NCI-H774 (cell line): Measurements from ENCODE around the gene ADGRB3.
"Not testable (repeated sequence)": the region's sequence is repeated elsewhere in the genome, so short reads cannot be mapped to it uniquely, and the experiment has no call there.

ENCODE experiments used
- DNase-seq: peaks from one replicate; lab custom pipeline; 2025; lab: John Stamatoyannopoulos, UW

The ADGRB3 gene

GRCh38 chr6:69265090-69265489, 630.0 kb downstream of the ADGRB3 start:
- no peak for DNase-seq

GRCh38 chr6:69265706-69266105, 630.6 kb downstream of the ADGRB3 start:
- DNase-seq: no peak

GRCh38 chr6:69276204-69276603, 641.1 kb downstream of the ADGRB3 start:
- DNase-seq: no peak

- no peak for DNase-seq
These were observed 644.7 kb downstream of the ADGRB3 start for GRCh38 chr6:69279805-69280204.

GRCh38 chr6:69280858-69281257, 645.8 kb downstream of the ADGRB3 start:
- DNase-seq: no peak

GRCh38 chr6:69284176-69284730, 649.2 kb downstream of the ADGRB3 start:
- DNase-seq: no peak

GRCh38 chr6:69285054-69285453, 650.0 kb downstream of the ADGRB3 start:
- no peak for DNase-seq

GRCh38 chr6:69286331-69286730, 651.2 kb downstream of the ADGRB3 start:
- DNase-seq: peak; percentile 67

GRCh38 chr6:69288198-69288597, 653.1 kb downstream of the ADGRB3 start:
- not testable (repeated sequence) for DNase-seq

GRCh38 chr6:69289689-69290495, 654.8 kb downstream of the ADGRB3 start:
- DNase-seq: no peak

- no peak for DNase-seq
These were observed 658.4 kb downstream of the ADGRB3 start for GRCh38 chr6:69293471-69293870.

- DNase-seq: no peak
These were observed 659.3 kb downstream of the ADGRB3 start for GRCh38 chr6:69294407-69294806.

GRCh38 chr6:69294862-69295261, 659.8 kb downstream of the ADGRB3 start:
- DNase-seq: no peak

GRCh38 chr6:69303382-69303781, 668.3 kb downstream of the ADGRB3 start:
- no peak for DNase-seq

GRCh38 chr6:69305456-69305855, 670.4 kb downstream of the ADGRB3 start:
- DNase-seq: no peak

GRCh38 chr6:69308584-69308983, 673.5 kb downstream of the ADGRB3 start:
- no peak for DNase-seq

GRCh38 chr6:69311888-69312287, 676.8 kb downstream of the ADGRB3 start:
- DNase-seq: no peak

- no peak for DNase-seq
These were observed 678.9 kb downstream of the ADGRB3 start for GRCh38 chr6:69314001-69314400.

- DNase-seq: no peak
These were observed 679.4 kb downstream of the ADGRB3 start for GRCh38 chr6:69314531-69314930.

- no peak for DNase-seq
These were observed 696.8 kb downstream of the ADGRB3 start for GRCh38 chr6:69331886-69332285.

GRCh38 chr6:69337311-69337710, 702.2 kb downstream of the ADGRB3 start:
- no peak for DNase-seq

GRCh38 chr6:69338431-69339162, 703.5 kb downstream of the ADGRB3 start:
- DNase-seq: no peak

- DNase-seq: no peak
These were observed 704.1 kb downstream of the ADGRB3 start for GRCh38 chr6:69339163-69339550.
